Endothelial cell of umbilical vein (primary cell): Measurements from ENCODE around the gene ZNF366. TPM values are rescaled to one million over a fixed set of nuclear protein-coding genes. Genes with fewer than 3 reads are reported as not detected.

Experiments used
- BruUV-seq: library from RNA; stranded (reverse); fragments of 400-500 nt; replicated peaks from 2 replicates; lab custom pipeline; 2021; lab: Mats Ljungman, UMichigan
- CTCF ChIA-PET: fragments of 300-600, 350-600 bp; sonication (Branson Sonifier 250); formaldehyde crosslinking; loops from one replicate; lab custom pipeline; 2021; ENCODE audit warnings: antibody characterized with exemption, inconsistent platforms; lab: Charles Lee
- POLR2A ChIA-PET: fragments of 300-600, 350-600 bp; sonication (Branson Sonifier 250); formaldehyde crosslinking; loops from one replicate; lab custom pipeline; 2021; ENCODE audit warnings: antibody characterized with exemption, inconsistent platforms; lab: Charles Lee
- DNase-seq: peaks from one replicate; pipeline ENCODE4 v3.0.0-alpha.2; 2011; ENCODE audit warnings: low read depth, low spot score
- FAIRE-seq: peaks from 2 replicates; lab custom pipeline; 2011; peaks lifted over from hg19 to GRCh38; lab: Jason Lieb, UNC
- H2AFZ ChIP-seq: 2 replicates; pipeline ENCODE4 v1.6.0; 2012; ENCODE audit warnings: low read depth, low read length, control low read depth, inconsistent platforms
- H3K27ac ChIP-seq: 2 replicates; pipeline ENCODE4 v1.5.1; 2011; ENCODE audit warnings: low read depth, mild to moderate bottlenecking, control low read depth, low read length, moderate library complexity; ENCODE audit not compliant: insufficient read depth
- H3K27me3 ChIP-seq, 2 experiments: 2 replicates each; pipeline versions ENCODE4 v1.6.0 to v1.6.1; 2011; ENCODE audit warnings: low read length in 2 of 2, mixed read lengths in 1 of 2; ENCODE audit not compliant: control insufficient read depth in 2 of 2, insufficient read depth in 2 of 2
- H3K36me3 ChIP-seq, 2 experiments: 2 replicates in 1 of 2; 3 replicates in 1 of 2; pipeline ENCODE4 v1.5.1; 2011; ENCODE audit warnings: low read length in 2 of 2, mild to moderate bottlenecking in 1 of 2, moderate library complexity in 1 of 2; ENCODE audit not compliant: control insufficient read depth in 2 of 2, insufficient read depth in 2 of 2; ENCODE audit errors: extremely low read depth in 1 of 2
- H3K4me1 ChIP-seq: 3 replicates; pipeline ENCODE4 v1.5.1; 2011; ENCODE audit warnings: mild to moderate bottlenecking, low read length; ENCODE audit not compliant: control insufficient read depth, insufficient read depth; ENCODE audit errors: extremely low read depth
- H3K4me2 ChIP-seq: 2 replicates; pipeline ENCODE4 v1.6.1; 2011; ENCODE audit warnings: low read length, control low read depth, mixed read lengths; ENCODE audit not compliant: insufficient read depth
- H3K4me3 ChIP-seq, 3 experiments: fragments of 200-600 bp in 1 of 3; sonication (generic), shearing (Covaris generic) in 1 of 3; replicated peaks in 1 of 3; 2 replicates each; pipeline ENCODE4 v1.5.1; 2011 to 2016; ENCODE audit warnings: control low read depth in 3 of 3, low read length in 3 of 3, mild to moderate bottlenecking in 2 of 3, inconsistent platforms in 1 of 3, low read depth in 1 of 3, moderate library complexity in 1 of 3; ENCODE audit not compliant: insufficient read depth in 1 of 3
- H3K79me2 ChIP-seq: 2 replicates; pipeline ENCODE4 v1.6.0; 2012; ENCODE audit warnings: low read length, inconsistent platforms; ENCODE audit not compliant: control insufficient read depth, insufficient read depth
- H3K9ac ChIP-seq: replicated peaks from 2 replicates; pipeline ENCODE3; 2011; ENCODE audit warnings: low read length, control low read depth; ENCODE audit not compliant: insufficient read depth; ENCODE audit errors: extremely low read depth
- H3K9me1 ChIP-seq: replicated peaks from 3 replicates; pipeline ENCODE4 v1.6.0; 2011; ENCODE audit warnings: mild to moderate bottlenecking, low read length; ENCODE audit not compliant: control insufficient read depth, insufficient read depth; ENCODE audit errors: extremely low read depth
- H3K9me3 ChIP-seq: replicated peaks from 2 replicates; pipeline ENCODE4 v1.5.1; 2012; ENCODE audit warnings: low read length, inconsistent platforms; ENCODE audit not compliant: control insufficient read depth, insufficient read depth
- H4K20me1 ChIP-seq: replicated peaks from 2 replicates; pipeline ENCODE3; 2011; ENCODE audit warnings: mild to moderate bottlenecking, low read length; ENCODE audit not compliant: control insufficient read depth, insufficient read depth; ENCODE audit errors: extremely low read depth
- EZH2 ChIP-seq: IDR thresholded peaks from 2 replicates; pipeline ENCODE4 v1.6.1; 2012; ENCODE audit warnings: borderline replicate concordance, low read depth, mild to moderate bottlenecking, moderate library complexity, low read length, inconsistent platforms; ENCODE audit not compliant: severe bottlenecking
- FOS ChIP-seq: IDR thresholded peaks from 2 replicates; pipeline ENCODE4 v1.6.1; 2011; ENCODE audit warnings: mild to moderate bottlenecking, low read length, moderate library complexity, borderline replicate concordance; ENCODE audit not compliant: insufficient read depth
- GATA2 ChIP-seq: IDR thresholded peaks from 2 replicates; pipeline ENCODE4 v1.7.0; 2011; ENCODE audit warnings: low read depth, mild to moderate bottlenecking, moderate library complexity, mixed read lengths, low read length; ENCODE audit not compliant: insufficient read length, insufficient read depth
- JUN ChIP-seq: IDR thresholded peaks from 2 replicates; pipeline ENCODE4 v1.6.1; 2011; ENCODE audit warnings: borderline replicate concordance, low read depth; ENCODE audit not compliant: insufficient read length, insufficient read depth
- MYC ChIP-seq: IDR thresholded peaks from one replicate; pipeline ENCODE4 v1.6.1; 2011; ENCODE audit warnings: mild to moderate bottlenecking, low read depth, low read length
- POLR2A ChIP-seq: IDR thresholded peaks from 2 replicates; pipeline ENCODE4 v1.6.1; 2012; ENCODE audit warnings: low read depth, mild to moderate bottlenecking, control low read depth, low read length
- POLR2AphosphoS5 ChIP-seq: IDR thresholded peaks from 2 replicates; pipeline ENCODE4 v1.6.1; 2012; ENCODE audit warnings: low read depth, mild to moderate bottlenecking, control low read depth, low read length, moderate library complexity; ENCODE audit not compliant: insufficient read depth
- dilution Hi-C: fragments of 300-500 bp; cut with MboI; formaldehyde crosslinking; loops from one replicate; pipeline ENCODE4 v1.15.0; 2019; ENCODE audit warnings: low sequenced_read_pairs; ENCODE audit not compliant: extremely low pct_ligation_motif_present
- intact Hi-C: fragments of 100-400 bp; cut with micrococcal nuclease; formaldehyde crosslinking; loops from one replicate; pipeline ENCODE4 v1.10.0; 2022
- polyA plus RNA-seq, 4 experiments: library from polyadenylated mRNA; depleted of rRNA in 3 of 4; stranded (reverse) in 3 of 4; unstranded in 1 of 4; fragments of >200 nt; gene quantifications; 2 replicates each; pipeline versions ENCODE4 v1.2.1 to v1.2.3, GENCODE V29; 2011 to 2012; ENCODE audit warnings: missing spikeins in 1 of 4
- total RNA-seq: library from RNA; stranded (reverse); gene quantifications from 2 replicates; pipeline ENCODE4 v1.2.3, GENCODE V29; 2021
- TF ChIP-seq, protein P1 (sequence below), 2 donors: IDR thresholded peaks; 1 replicate in 1 of 2; 2 replicates in 1 of 2; pipeline ENCODE4 v1.5.1; 2011; ENCODE audit warnings: low read length in 2 of 2, mild to moderate bottlenecking in 2 of 2, moderate library complexity in 2 of 2, control low read depth in 1 of 2, inconsistent platforms in 1 of 2, low read depth in 1 of 2; ENCODE audit not compliant: insufficient read depth in 1 of 2; ENCODE audit errors: extremely low read depth in 1 of 2
- TF ChIP-seq, protein P2 (sequence below): IDR thresholded peaks from 2 replicates; pipeline ENCODE4 v1.6.1; 2011; ENCODE audit not compliant: insufficient read depth, insufficient read length

The ZNF366 gene
- total and polyA plus RNA-seq, 2 donors (not counting 3 experiments of a cell fraction or from before 2014, with no cell fraction given), result 1.3 to 4.1 TPM

DNA sequence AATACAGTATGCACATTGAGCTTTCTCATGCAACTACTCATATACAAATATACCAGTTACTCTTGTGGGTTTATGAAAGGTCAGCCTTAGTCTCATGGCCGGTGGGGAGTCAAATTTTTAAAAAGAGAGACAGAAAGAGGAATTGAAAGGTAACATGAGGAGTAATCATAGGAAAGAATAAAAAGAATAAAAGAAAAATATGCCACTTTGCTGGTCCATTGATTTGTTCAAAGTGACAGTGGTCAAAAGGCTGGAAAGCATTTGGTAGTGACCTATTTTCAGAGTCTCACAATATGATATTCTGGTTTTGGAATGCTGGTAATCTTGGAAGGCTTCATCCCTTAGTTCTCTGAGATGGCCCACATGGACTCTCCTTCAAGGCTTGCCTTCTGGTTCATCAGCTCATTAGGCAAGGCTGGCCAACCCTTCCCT lies 67.0 kb downstream of the ZNF366 start:
- H3K9me3 ChIP-seq, result no peaks in the 10 kb centered on the region
- no peaks in the 10 kb centered on the region for H3K9me1 ChIP-seq
- H3K36me3 ChIP-seq, result no peaks in the 10 kb centered on the region
- no peaks in the 10 kb centered on the region for H3K79me2 ChIP-seq
- no peak overlapping the region for H2AFZ ChIP-seq
- no peaks in the 10 kb centered on the region for H4K20me1 ChIP-seq
- H3K9ac ChIP-seq, result no peak overlapping the region
- DNase-seq, result no peak
- no peak for FAIRE-seq
- TF ChIP-seq POLR2A (no peak), MYC (no peak), JUN (no peak), EZH2 (no peak), POLR2AphosphoS5 (no peak), FOS (no peak), GATA2 (no peak)
- TF ChIP-seq, protein P1, sequence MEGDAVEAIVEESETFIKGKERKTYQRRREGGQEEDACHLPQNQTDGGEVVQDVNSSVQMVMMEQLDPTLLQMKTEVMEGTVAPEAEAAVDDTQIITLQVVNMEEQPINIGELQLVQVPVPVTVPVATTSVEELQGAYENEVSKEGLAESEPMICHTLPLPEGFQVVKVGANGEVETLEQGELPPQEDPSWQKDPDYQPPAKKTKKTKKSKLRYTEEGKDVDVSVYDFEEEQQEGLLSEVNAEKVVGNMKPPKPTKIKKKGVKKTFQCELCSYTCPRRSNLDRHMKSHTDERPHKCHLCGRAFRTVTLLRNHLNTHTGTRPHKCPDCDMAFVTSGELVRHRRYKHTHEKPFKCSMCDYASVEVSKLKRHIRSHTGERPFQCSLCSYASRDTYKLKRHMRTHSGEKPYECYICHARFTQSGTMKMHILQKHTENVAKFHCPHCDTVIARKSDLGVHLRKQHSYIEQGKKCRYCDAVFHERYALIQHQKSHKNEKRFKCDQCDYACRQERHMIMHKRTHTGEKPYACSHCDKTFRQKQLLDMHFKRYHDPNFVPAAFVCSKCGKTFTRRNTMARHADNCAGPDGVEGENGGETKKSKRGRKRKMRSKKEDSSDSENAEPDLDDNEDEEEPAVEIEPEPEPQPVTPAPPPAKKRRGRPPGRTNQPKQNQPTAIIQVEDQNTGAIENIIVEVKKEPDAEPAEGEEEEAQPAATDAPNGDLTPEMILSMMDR (IDR thresholded peaks at IDR 0.05; ENCODE audit: extremely low read depth in 1 of 2, insufficient read depth in 1 of 2, low read depth in 1 of 2, low read length in 2 of 2), result no peak
- TF ChIP-seq, protein P2, sequence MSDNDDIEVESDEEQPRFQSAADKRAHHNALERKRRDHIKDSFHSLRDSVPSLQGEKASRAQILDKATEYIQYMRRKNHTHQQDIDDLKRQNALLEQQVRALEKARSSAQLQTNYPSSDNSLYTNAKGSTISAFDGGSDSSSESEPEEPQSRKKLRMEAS, result no peak
- no TSS peak for BruUV-seq
- H3K4me3 ChIP-seq, result no peak overlapping the region
- H3K4me2 ChIP-seq, result no peak overlapping the region
- H3K27me3 ChIP-seq, result no peaks in the 10 kb centered on the region
- intact Hi-C loops, result no loop called here
- H3K4me1 ChIP-seq, result peaks cover 20% of the 10 kb centered on the region
- POLR2A ChIA-PET, result no interaction called here
- CTCF ChIA-PET, result interaction anchor here (1.6 to 3.9 kb wide), 3 partner anchors 12 to 83 kb away, joined by 7 to 20 read pairs (median 10); no protein-coding TSS in a partner anchor
- no peak overlapping the region for H3K27ac ChIP-seq
- dilution Hi-C loops, result no loop called here
